ENCODE data around the gene NCBP3.
A peak's percentile ranks its signal among the peaks of the same experiment; 100 is the strongest.

The NCBP3 gene, protein sequence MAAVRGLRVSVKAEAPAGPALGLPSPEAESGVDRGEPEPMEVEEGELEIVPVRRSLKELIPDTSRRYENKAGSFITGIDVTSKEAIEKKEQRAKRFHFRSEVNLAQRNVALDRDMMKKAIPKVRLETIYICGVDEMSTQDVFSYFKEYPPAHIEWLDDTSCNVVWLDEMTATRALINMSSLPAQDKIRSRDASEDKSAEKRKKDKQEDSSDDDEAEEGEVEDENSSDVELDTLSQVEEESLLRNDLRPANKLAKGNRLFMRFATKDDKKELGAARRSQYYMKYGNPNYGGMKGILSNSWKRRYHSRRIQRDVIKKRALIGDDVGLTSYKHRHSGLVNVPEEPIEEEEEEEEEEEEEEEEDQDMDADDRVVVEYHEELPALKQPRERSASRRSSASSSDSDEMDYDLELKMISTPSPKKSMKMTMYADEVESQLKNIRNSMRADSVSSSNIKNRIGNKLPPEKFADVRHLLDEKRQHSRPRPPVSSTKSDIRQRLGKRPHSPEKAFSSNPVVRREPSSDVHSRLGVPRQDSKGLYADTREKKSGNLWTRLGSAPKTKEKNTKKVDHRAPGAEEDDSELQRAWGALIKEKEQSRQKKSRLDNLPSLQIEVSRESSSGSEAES

DNA sequence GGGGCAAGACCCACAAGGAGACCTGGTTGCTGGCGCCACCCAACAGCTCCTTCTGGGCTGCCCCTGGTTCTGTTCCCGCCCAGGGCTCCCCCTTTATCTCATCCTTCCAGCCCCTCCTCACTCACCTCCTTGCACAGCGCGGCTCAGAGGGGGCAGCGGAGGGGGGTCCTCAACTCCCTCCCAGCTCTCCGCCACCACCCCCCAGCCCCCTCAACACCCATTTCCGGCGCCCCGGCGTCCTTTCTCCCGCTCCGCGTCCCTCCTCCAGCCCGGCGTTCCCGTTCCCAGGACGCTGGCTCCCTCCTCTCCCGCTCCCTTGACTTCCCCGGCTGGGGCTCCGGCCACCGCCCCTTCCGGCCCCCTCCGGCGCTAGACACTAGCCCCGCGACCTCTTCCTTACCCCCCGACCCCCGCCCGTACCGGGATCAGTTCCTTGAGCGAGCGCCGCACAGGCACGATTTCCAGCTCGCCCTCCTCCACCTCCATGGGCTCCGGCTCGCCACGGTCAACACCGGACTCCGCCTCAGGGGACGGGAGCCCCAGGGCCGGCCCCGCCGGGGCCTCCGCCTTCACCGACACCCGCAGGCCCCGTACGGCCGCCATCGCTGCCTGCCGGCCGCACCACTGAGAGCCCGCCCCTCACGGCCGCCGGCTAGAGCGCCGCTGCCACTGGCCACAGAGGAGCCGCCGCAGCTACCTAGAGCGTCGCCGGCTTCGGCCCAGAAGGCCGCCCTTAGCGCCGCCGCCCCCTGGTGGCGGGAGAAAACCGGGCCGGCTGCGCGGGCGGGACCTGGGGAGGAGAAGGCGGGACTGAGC is at the start of gene NCBP3:
Gene NCBP3 (minus strand): TSS at position 626 of the 816 bp plus-strand sequence. CDS start 23 bp downstream, at position 603.
- DNase-seq = peak; percentile 97

DNA sequence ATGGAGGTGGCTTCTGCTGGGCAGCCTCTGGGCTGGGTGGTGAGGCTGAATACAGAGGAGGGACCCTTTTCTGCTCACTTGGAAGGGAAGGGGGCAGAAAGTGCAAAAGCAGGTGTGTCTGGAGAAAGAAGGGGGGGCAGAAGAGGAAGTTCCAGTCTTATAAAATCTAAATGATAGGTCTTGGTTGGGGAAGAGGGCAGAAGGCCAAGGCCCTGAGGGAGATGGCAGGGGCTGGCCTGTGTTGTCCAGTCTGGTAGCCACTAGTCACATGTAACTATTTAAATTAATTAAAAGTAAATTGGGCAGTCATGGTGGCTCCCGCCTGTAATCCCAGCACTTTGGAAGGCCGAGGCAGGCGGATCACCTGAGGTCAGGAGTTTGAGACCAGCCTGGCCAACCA is 49.3 kb upstream of the NCBP3 start:
- no peak for DNase-seq

DNA sequence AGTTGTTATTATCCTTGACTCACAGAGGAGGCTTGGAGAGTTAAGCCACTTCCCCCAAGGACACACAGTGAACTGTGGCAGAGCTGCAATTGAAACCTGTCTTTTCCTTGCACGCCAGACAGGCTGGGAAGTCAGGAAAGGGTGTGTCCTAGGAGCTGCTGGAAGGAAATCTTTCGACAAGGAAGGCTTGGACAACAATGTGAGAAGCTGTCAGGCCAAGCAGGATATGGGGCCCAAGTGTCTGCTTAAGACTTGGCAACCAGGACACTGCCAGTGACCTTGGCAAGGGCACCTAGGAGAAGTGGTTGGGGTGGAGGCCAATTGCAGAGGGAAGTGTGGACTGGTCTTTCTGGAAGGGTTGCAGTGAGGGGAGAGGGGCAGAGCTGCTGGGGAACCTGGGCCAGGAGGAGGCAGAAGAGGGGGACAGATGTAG is 48.9 kb upstream of the NCBP3 start:
- DNase-seq = no peak

DNA sequence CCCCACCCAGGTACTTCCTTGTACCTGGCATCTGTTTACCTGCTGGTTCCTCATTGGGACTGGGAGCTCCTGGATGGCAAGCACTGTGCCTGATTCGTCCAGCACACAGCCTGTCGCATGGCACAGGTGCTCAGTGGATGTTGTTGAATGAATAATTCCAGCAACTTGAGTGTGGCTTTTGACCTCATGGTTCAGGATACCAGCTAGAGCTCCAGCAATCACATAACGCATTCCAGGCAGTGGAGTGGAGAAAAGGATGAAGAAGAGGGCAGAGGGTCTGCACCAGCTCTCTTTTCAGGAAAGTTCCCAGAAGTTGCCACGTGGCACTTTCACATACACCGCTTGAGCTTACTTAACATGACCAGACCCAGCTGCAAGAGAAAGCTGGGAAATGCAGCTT is 48.1 kb upstream of the NCBP3 start:
- no peak for DNase-seq

DNA sequence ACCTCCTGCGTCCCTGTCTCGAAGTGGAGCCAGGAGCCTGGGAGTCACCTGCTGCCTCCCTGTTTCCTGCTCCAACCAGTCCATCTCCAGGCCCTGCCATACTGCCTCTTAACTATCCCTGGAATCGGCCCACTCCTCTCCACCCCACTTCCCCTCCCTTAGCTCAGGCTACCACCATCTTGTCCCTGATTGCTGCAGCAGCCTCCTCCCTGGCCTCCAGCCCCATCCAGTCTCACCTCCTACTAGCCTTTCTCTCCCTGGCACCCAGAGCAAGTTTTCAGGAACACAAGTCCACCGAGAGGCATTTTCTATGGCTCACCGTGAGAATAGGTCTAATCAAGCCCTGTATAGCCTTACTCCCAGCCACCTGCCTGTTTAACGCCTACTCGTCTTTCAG is 47.7 kb upstream of the NCBP3 start:
- no peak for DNase-seq

DNA sequence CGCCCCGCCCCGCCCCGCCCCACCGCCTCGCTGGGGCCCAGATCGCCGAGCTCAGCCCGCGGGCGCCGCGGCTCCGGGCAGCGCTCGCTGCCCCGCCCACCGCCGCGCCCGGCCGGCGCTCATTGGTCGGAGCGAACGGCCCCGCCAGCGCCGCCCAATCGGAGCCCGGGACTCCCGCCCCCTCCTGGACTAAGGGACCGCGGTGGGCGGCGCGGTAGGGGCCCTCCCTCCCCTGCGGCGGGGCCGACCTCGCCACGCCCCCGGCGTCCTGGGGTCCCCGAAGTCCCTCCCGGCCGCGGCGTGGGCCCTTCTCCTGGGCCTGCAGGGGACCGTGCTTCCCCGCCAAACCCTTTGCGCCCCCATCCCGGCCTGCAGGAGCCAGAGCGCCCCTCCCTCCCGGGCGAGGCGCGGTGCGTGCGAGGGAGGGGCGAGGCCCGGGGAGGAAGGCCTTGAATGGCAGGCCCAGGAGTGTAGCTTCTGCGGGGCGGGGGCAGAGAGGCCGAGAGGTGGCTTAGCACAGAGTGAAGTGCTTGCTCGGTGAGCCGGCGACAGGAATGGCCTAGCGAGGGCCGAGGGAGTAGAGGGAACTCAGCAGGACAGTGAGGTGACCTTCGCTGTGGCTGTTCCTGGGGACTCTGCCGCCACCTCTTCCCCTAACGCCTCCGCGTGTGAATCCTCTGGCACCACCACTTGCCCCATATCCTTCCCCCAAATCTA is 47.1 kb upstream of the NCBP3 start, which contains the start of gene CAMKK1:
Gene CAMKK1 (minus strand): TSS at position 51 of the 717 bp plus-strand sequence. CDS start 7,366 bp downstream, outside the sequence.
- peak; percentile 94 for DNase-seq

DNA sequence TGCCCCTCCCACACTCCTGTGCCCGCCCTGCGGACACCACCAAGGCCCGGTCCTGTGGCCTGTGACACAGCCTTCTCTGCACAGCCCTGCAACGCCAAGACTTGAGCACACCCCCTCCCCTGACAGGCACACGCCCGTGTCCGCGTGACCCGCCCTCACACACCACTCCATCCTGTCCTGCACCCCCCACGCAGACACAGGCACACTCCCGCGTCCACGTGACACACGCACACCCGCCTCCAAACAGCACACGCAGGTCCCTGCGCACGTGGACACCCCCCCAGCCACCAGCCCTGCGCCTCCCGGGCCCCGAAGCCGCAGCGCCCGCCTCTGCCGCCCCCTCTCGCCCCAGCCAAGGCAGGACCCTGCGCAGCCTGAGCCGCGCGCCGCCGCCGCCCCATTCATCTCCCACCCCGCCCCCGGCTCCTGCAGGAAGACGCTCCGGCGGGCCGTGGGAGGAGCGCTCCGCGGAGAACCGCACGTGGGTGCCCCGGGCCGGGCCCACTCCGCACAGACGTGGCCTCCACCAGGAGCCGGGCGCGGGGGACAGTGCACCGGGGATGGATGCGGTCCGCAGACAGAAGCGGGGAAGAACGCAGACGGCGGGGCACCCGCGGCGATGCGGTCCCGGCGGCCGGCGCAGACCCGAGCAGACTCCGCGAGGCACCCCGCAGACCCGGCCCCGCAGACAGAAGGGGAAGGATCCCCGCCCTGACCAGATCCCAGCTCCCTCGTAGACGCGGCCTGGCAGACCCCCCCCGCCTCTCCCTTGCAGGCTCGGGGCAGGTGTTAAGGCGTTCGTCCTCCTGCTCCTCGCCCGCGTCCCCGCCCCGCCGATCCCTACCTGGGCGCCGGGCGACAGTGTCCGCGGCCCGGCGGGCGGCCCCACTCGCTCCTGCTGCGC is 46.3 kb upstream of the NCBP3 start:
- peak; percentile 77 for DNase-seq

DNA sequence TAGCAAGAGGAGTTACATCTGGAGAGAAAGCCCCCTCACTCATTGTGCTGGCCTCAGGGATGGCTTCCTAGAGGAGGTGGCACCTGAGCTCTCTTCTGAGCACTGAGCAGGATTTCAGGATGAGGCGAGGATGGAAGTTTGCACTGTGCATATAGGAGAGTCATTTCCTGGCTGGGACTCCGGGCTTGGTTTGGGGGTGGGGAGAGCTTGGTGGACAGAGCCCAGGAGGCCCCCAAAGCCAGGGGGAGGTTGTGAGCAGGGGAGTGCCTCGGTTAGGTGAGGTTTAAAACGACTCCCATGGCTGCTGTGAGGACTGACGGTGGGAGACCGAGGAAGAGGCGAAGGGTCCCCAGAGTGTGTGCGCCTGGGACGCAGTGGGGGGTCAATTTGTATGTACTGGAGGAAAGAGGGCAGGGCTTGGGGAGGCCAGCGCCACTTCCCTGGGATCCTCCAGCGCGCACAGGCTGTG is 45.6 kb upstream of the NCBP3 start:
- DNase-seq = no peak

DNA sequence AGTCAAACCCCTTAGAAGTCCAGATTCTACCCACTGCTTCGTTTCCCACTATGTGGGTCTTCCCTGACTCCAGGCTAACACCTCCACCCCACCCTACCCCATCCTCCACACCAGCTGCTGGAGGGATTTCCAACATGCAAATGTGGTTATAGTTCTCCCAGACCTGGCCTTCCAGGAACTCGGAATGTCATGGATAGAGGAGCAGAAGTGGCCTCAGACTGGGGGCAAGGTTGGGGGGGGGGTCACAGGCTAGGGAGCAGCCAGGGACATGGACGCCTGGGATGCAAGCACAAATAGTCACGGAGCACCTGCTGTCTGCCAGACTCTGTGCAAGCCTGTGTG is 44.8 kb upstream of the NCBP3 start:
- no peak for DNase-seq

DNA sequence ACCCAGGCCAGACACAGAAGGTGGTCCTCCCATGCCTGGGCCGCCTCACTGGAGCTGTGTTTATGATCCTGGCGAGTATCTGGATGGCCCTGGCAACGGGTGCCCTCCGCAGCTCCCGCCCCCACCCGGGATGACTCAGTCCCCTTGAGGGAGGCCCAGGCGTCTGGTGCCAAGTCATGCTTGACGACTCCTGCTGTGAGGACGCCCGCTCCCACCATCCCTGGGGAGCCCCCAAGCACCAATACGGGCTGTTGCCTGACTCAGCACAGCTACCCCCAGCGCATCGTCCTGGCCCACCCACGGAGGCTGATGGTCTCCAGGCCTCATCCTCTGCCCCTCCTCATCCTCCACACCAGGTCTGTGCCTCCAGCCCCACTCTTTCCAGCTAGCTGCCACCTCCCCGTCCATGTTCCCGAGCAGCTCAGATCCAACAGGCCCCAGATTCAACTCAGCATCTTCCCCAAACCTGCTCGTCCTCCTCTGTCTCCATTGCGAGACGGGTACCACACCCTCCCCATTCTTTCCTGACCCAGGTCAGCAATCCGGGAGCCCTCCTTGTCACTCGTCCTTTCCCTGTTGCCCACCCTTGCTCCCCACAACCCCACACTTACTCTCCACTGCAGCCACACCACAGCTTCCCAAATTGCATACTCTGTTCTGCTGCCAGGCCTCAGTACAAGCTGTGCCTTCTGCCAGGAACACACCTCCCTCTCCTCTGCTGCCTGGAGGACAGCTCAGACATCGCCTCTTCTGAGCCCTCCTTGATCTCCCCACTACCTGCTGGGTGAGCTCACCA is 44.2 kb upstream of the NCBP3 start:
- DNase-seq = no peak

DNA sequence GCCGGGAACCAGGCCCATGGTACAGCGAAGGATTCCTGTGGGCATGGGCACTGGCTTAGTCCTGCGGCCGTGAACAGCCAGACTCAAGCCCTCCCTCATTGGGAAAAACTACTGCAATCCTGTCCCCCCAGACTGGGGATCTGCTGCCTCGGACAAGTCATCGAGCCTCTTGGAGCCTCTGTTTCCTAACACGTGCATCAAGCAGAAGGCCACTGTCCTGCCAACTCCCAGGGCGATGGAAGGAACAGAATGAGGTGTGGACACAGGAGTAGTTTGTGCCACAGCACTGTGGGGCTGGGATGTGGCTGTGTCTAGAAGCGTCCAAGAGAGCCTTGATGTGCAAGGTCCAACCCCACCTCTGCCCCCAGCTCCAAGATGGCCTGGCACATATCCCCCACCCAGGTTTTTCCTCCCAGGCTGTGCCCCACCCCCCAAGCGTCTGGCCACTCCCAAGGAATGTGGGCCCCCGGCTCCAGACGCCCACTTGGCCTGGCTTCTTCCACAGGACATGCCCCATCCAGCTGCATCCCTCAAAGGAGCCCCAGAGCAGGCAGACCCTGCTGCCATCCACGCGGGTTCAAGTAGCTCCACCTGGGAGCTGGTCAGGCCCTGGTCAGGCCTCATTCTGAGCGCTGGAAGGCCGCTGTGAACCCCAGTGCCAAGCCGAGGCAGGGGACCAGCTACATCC is 43.4 kb upstream of the NCBP3 start:
- no peak for DNase-seq

DNA sequence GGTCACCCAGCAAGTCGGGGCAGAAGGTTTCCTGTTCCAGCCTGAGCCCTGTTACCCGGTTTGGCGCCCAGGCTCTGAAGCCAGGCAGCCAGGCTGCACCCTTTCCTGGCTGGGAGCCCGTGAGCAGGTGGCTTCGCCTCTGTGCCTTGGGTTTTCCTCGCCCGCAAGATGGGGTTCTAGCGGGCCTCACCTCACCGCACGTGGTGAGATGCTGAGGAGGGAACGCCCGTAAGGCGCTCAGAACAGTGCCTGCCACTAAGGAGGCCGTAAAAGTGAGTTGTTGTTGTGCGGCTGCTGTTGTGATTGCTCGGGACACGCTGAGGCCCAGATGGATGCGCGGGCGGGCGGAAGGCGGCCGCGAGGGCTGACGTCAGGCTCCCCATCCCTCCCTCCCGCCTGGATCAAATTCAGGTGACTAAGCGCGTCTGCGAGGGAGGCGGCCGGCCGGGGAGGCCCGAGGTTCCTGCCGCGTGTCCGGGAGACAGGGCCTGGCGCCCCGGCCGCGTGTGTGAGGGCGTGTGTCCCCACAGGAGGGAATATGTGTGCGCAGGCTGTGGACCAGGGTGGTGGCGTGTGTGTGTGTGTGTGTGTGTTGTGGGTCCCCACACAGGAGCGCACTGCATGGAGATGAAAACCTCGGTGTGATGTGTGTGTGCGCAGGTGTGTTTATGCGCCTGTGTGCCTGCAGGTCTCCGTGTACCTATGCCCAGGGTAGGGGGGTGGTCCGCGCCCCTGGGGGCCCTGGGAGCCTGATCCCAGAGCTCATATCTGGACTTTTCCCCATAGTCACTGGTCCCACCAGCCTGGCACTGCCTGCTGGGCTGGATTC is 42.5 kb upstream of the NCBP3 start:
- no peak for DNase-seq

DNA sequence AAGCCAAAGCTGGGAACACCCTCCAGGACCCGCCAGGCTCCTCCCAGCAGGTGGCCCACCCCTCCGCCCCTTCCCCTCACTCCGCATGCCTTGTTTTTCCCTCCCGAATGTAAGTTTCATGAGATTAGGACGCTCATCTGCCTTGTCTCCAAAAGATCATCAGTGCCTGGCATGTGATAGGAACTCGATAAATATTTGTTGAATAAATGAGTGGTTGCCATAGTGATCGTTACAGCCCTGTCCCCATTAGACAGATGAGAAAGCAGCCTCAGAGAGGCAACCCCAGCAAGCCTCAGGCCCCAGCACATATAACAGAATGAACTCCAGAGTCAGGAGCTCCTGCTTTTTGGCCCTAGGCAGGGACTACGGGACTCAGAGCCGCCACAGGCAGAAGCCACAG is 41.8 kb upstream of the NCBP3 start:
- no peak for DNase-seq

DNA sequence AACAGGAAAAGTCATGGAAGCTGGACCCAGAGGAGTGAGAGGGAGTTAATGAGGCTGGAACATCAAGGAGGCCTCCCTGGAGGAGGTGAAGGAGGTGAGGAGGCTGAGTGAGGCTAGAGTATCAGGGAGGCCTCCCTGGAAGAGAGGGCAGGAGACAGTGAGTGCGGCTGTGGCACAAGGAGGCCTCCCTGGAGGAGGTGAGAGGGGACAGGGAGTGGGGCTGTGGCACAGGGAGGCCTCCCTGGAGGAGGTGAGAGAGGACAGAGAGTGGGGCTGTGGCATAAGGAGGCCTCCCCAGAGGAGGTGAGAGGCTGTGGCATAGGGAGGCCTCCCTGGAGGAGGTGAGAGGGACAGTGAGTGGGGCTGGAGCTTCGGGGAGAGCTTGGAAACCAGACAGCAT is 41.3 kb upstream of the NCBP3 start:
- DNase-seq = no peak

DNA sequence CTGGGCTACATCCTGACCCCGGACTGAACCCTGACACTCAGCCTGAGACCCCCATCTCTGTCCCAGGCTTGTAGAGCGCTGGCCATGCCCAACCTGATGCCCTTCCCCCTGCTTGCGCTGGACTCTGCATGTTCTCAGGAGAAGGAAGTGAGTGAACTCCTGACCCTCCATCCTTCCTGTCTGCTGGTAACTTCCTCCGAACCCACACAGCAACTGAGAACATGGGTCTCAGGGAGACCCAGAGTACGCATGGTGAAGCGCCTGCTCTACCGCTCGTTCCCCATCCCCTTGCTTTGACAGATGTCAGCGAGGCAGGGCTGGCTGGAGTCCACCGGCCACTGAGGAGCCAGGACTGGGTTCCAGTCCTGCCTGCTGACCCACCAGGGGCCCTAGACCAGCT is 40.7 kb upstream of the NCBP3 start:
- DNase-seq = no peak

DNA sequence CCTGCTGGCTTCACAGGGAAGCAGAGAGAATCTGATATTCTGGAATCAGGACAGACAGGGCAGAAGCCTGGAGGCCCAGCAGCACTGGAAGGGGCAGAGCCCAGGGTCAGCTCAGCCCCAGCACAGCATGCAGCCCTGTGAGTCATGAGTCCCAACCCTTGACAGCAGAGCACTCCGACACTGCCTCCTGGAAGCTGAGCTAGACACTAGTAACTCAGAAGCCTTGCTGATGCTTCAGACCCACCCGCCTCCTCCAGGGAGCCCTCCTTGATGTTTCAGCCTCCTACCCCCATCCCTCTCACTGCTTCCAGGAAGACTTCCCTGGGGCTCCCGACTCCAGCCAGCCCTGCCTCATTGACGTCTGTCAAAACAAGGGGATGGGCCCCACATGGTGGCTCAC is 39.9 kb upstream of the NCBP3 start:
- DNase-seq = no peak

DNA sequence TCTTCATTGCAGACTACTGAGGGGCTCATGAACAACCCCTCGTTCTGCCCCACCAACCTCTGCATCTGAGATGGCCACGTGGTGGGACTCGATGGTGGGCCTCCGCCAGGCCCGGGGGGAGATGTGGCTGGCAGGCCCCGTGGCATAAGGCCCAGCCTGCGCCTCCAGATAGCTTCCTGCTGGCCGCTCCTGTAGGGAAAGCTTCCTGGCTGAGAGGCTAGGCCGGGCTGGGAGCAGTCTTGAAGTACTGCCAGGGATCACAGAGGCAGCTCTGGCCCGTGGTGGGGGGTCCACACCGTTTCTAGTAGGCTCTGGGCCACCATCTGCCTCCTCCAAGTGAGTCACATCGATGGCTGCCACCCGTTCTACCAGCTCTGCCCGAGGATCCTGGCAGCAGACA is 39.2 kb upstream of the NCBP3 start:
- DNase-seq = no peak

DNA sequence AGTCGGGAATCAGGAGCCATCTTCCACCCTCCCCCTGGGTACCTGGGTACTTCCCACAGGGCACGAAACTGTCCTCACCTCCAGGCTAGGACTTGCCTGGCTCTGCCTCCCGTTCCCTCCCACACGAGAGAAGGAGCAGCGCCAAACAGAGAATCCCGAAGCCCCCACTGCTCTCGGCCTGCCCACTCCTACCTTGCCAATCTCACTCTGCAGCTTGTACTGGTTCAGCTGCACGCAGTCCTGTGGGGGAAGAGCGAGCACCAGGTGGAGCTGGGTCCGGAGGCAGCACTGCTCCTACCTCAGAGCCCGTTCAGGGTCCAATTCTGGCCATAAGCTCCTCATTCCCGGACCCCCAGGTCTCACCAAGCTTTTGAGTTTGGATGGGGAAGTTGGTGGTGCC is 38.1 kb upstream of the NCBP3 start:
- DNase-seq = no peak

DNA sequence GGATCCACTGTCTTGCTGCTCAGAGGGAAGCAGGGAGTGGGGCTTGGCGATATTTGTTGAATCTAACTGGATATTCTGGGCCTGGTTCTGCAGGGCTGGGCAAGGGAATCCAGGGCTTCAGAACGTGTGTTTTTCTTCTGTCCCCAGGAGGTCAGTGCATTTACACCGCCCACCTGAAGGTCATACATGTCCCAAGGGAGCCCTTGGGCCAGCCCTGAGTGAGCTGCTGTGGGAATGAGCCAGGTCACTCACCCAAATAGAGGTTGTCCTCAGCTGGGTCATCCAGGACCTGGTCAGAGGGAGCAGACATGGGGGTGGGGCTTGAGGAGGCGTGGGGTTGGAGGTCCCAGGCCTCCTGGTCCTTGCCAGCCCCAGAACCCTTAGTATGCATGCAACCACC is 36.2 kb upstream of the NCBP3 start:
- DNase-seq = no peak
